ENCODE results near the gene MON1B.
"Not testable (repeated sequence)": the region's sequence is repeated elsewhere in the genome, so short reads cannot be mapped to it uniquely, and the experiment has no call there.

The MON1B gene

GRCh38 chr16:77190478-77191258 is at the start of gene MON1B:
MON1B (plus strand) TSS chr16:77191190; CDS start chr16:77191486, 296 bp downstream.
- peak; percentile 91 for DNase-seq

GRCh38 chr16:77143364-77143763 is 47.6 kb upstream of the MON1B start:
- DNase-seq: no peak

- DNase-seq: no peak
These were observed 42.9 kb upstream of the MON1B start for GRCh38 chr16:77148121-77148520.

- DNase-seq: no peak
These were observed 33.5 kb upstream of the MON1B start for GRCh38 chr16:77157346-77158058.

DNA sequence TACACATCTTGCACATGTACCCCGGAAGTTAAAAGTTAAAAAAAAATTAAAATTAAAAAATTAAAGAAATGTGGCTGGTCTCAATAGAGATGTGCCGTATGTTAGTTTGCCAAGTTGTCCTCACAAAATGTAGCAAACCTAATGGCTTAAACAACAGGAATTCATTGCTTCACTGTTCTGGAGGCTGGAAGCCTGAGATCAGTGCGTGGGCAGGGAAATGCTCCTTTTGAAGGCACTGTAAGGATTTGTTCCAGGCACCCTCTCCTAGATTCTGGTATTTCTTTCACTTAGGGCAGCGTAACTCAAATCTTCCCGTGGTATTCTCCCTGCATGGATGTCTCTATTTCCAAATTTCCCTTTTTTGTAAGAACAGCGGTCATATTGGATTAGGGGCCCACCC is 32.7 kb upstream of the MON1B start:
- no peak for DNase-seq

DNA sequence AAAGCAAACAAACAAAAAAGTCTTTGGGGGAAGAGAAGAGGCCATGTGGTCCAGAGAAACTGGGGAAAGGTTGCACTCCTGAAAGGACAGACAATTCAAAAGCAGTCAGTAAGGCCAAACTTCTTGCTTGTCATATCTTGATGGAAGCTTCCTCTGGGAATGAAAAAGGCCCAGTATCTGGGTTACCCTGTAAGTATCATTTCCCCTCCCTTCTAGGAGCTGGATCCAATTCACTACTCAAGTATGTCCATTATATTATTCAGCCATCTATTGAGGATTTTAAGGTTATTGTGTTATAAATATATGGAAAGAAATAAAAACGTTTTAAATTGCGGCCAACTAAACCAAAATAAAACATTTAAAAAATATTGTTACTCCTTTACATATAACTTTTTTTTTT is 26.0 kb upstream of the MON1B start:
- DNase-seq: no peak

GRCh38 chr16:77165536-77166236 is 25.3 kb upstream of the MON1B start:
- DNase-seq: not testable (repeated sequence)

DNA sequence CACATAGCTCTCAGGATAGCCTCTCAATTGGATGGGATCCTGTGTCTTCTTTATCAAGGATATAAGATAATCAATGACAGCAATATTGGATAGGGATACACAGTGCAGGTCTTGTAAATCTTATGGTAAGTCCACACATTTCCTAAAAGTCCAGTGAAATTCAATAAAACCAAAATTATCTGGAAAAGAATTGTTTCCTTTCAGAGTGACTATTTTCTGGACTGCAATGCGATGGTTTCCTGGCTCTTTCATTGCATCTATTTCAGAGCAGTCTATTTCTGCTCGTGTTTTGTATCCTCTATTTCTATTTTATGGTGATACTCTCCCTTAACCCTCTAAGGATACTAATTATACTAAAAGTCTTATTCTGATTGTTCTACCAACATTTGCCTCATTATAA is 24.3 kb upstream of the MON1B start:
- DNase-seq: no peak

- DNase-seq: no peak
These were observed 22.1 kb upstream of the MON1B start for GRCh38 chr16:77168901-77169300.

DNA sequence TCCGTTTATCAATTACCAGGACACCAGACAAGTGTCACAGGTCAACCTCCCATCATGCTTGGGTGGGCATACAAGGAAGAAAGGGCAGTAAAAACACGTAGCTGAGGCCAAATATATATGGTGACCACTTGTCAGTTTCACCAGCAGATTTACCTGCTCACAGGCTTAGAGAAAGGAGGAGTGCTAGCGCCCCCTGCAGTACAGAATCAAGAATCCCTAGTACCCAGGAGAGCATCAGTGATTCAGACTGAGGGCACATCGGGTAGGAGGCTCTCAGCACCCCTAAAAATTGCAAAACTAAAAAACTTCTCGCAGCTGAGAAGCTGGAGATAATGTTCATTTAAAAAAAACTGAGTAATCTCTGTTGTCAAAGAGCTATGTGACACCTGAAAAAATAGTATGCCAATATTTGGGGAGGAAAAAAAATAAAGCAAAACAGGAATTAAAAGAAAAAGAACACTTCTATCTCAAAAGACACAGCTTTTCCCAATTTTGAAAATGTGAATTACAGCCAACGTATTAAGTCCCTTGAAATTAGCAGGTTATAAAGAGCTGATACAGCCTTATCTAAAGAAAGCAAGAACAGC is 21.2 kb upstream of the MON1B start:
- DNase-seq: peak; percentile 62

- no peak for DNase-seq
These were observed 20.2 kb upstream of the MON1B start for GRCh38 chr16:77170805-77171204.

- no peak for DNase-seq
These were observed 19.0 kb upstream of the MON1B start for GRCh38 chr16:77171745-77172635.

DNA sequence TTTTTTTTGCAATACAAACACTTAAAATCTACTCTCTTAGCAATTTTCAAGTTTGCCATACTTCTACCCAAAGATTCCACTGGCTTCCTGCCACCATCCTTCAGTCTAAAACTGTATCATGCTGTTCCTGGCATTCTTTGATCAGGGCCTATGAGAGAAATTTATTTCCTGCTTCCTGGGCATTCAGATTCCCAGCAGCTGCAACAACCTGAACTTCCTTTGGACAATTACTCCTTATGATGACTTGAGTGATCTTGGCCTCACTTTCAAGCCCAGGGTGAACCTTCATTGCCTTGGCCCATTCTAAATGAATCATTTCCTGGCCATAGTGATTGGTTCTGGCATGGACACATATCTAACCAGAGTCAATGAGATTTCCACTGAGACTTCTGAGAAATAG is 18.0 kb upstream of the MON1B start:
- DNase-seq: no peak

DNA sequence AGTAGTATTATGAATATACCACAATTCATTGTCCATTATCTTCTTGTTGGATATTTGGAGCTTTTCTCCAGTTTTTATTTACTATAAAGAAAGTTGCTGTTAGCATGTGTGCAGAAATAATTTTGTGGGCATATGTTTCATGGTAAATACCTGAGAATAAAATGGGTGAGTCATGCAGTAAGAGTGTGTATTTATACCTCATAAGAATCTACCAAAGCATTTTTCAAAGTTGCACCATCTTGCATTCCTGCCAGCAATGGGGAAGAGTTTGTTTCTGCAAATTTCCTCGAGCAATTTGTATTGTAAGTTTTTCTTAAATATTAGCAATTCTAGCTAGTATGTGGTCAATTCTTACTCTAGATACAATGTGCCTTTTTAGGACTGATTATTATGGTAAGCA is 7.9 kb upstream of the MON1B start:
- no peak for DNase-seq

- DNase-seq: not testable (repeated sequence)
These were observed 4.7 kb upstream of the MON1B start for GRCh38 chr16:77186298-77186697.

- no peak for DNase-seq
These were observed 856 bp upstream of the MON1B start for GRCh38 chr16:77190190-77190477.

- DNase-seq: peak; percentile 76
These were observed 424 bp downstream of the MON1B start for GRCh38 chr16:77191259-77191969.

DNA sequence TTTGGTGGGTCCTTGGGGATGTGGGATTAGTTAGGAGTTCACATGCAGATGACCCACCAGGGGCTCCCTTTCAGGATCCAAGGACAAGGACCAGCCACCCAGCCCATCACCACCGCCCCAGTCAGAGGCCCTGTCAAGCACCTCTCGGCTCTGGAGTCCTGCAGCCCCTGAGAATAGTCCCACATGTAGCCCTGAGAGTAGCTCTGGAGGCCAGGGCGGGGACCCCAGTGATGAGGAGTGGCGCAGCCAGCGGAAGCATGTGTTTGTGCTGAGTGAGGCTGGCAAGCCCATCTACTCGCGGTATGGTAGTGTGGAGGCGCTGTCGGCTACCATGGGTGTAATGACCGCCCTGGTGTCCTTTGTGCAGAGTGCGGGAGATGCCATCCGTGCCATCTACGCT is 2.4 kb downstream of the MON1B start:
- DNase-seq: no peak

- no peak for DNase-seq
These were observed 3.6 kb downstream of the MON1B start for GRCh38 chr16:77194295-77195231.

- no peak for DNase-seq
These were observed 4.4 kb downstream of the MON1B start for GRCh38 chr16:77195411-77195810.

DNA sequence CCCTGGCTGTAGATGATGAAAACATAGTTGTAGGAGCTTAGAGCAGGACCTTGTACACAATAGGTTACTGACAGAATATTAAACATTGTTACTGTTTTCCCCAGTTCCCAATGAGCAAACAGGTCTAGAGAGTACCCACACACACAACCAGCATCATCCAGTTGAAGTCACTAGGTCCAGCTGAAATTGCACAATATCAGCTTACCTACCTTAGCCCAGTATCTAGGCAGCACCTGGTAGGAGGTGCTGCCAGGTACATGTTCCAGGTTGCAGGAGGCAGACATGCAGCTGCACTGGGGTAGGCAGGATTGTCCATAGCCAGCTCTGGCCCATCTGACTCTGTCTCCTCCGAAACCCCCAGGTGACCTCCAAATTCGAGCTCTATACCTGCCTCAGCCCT is 6.8 kb downstream of the MON1B start:
- DNase-seq: no peak

All from activated CD8-positive, alpha-beta memory T cell treated with anti-CD3 and anti-CD28 coated beads, Interleukin-2, amount 50 U/mL, for 48 hours (primary cell).